HCT116 (cell line): ENCODE measurements around the gene THOP1. TPM values are rescaled to one million over a fixed set of nuclear protein-coding genes. Genes with fewer than 3 reads are reported as not detected.

Source experiments
- ATAC-seq: fragments of 200-7000 bp; cut with Tn5 transposase; 2 replicates; pipeline ENCODE4 v1.9.1; 2020; ENCODE audit warnings: mild to moderate bottlenecking, moderate library complexity
- BruUV-seq: library from RNA; stranded (reverse); fragments of 400-500 nt; replicated peaks from 2 replicates; lab custom pipeline; 2021; lab: Mats Ljungman, UMichigan
- CTCF ChIA-PET: fragments of 300-600 bp; sonication (Branson Sonifier 250); formaldehyde crosslinking; loops from one replicate; lab custom pipeline; 2021; ENCODE audit warnings: antibody characterized with exemption; lab: Charles Lee
- POLR2A ChIA-PET: fragments of 300-600, 350-600 bp; sonication (Branson Sonifier 250); formaldehyde crosslinking; loops from one replicate; lab custom pipeline; 2021; ENCODE audit warnings: antibody characterized with exemption; lab: Charles Lee
- RAD21 ChIA-PET, 2 experiments: fragments of 300-600 bp; sonication (Branson Sonifier 250); formaldehyde crosslinking; loops; one replicate each; lab custom pipeline; 2023; ENCODE audit warnings: low total read pairs in 2 of 2; ENCODE audit not compliant: uncharacterized antibody in 2 of 2, unreplicated experiment in 2 of 2, low non-redundant PET in 1 of 2; lab: Charles Lee
- DNase-seq: peaks from one replicate; pipeline ENCODE4 v3.0.0-alpha.2; 2010; ENCODE audit warnings: low read depth, low spot score
- H2AFZ ChIP-seq: fragments of 200-600 bp; shearing (Covaris generic), sonication (generic); 2 replicates; pipeline ENCODE4 v1.6.1; 2017; ENCODE audit warnings: low read depth, mixed run types, mixed read lengths, antibody characterized with exemption, low read length; ENCODE audit not compliant: poor library complexity, severe bottlenecking
- H3K27ac ChIP-seq: 2 replicates; pipeline ENCODE4 v1.5.1; 2012; ENCODE audit warnings: low read depth, low read length
- H3K27me3 ChIP-seq: fragments of 200-600 bp; sonication (generic); 2 replicates; pipeline ENCODE4 v1.6.1; 2016; ENCODE audit warnings: mixed run types, low read length, mixed read lengths; ENCODE audit not compliant: insufficient read depth
- H3K36me3 ChIP-seq, 2 experiments: fragments of 200-500 bp in 1 of 2; fragments of 200-600 bp in 1 of 2; sonication (Bioruptor generic) in 1 of 2; sonication (generic) in 1 of 2; 2 replicates each; pipeline versions ENCODE4 v1.5.1 to v1.6.1; 2014 to 2016; ENCODE audit warnings: low read length in 2 of 2, inconsistent platforms in 1 of 2, mixed read lengths in 1 of 2, mixed run types in 1 of 2; ENCODE audit not compliant: insufficient read depth in 2 of 2, control insufficient read depth in 1 of 2
- H3K4me1 ChIP-seq, 2 experiments: fragments of 200-600 bp in 1 of 2; sonication (generic) in 1 of 2; 2 replicates each; pipeline versions ENCODE4 v1.5.1 to v1.6.1; 2012 to 2017; ENCODE audit warnings: low read length in 2 of 2, inconsistent platforms in 1 of 2, mild to moderate bottlenecking in 1 of 2, mixed read lengths in 1 of 2, mixed run types in 1 of 2, moderate library complexity in 1 of 2; ENCODE audit not compliant: insufficient read depth in 2 of 2, control insufficient read depth in 1 of 2
- H3K4me2 ChIP-seq: fragments of 200-600 bp; sonication (generic); 2 replicates; pipeline ENCODE4 v1.6.1; 2017; ENCODE audit warnings: mixed run types, low read length, mixed read lengths
- H3K4me3 ChIP-seq, 2 experiments: fragments of 200-600 bp in 1 of 2; sonication (generic) in 1 of 2; replicated peaks in 1 of 2; 2 replicates each; pipeline ENCODE4 v1.5.1; 2011 to 2016; ENCODE audit warnings: low read length in 2 of 2, control low read depth in 1 of 2, low read depth in 1 of 2, mild to moderate bottlenecking in 1 of 2, mixed read lengths in 1 of 2, mixed run types in 1 of 2
- H3K79me2 ChIP-seq: fragments of 200-600 bp; sonication (generic); 2 replicates; pipeline ENCODE4 v1.6.1; 2017; ENCODE audit warnings: mild to moderate bottlenecking, mixed run types, low read length, moderate library complexity, mixed read lengths; ENCODE audit not compliant: insufficient read depth
- H3K9ac ChIP-seq: fragments of 200-600 bp; sonication (generic); 2 replicates; pipeline ENCODE4 v1.6.1; 2016; ENCODE audit warnings: low read length, mixed read lengths
- H3K9me2 ChIP-seq: fragments of 200-600 bp; sonication (generic), shearing (Covaris generic); 2 replicates; pipeline ENCODE4 v1.6.1; 2017; ENCODE audit warnings: mixed run types, mild to moderate bottlenecking, moderate library complexity; ENCODE audit not compliant: insufficient read depth
- H3K9me3 ChIP-seq, 2 experiments: fragments of 200-500 bp in 1 of 2; fragments of 200-600 bp in 1 of 2; sonication (Bioruptor generic) in 1 of 2; sonication (generic) in 1 of 2; 2 replicates each; pipeline ENCODE4 v1.6.1; 2014 to 2017; ENCODE audit warnings: low read length in 2 of 2, mixed read lengths in 2 of 2, inconsistent platforms in 1 of 2, low read depth in 1 of 2, mild to moderate bottlenecking in 1 of 2, mixed run types in 1 of 2, moderate library complexity in 1 of 2; ENCODE audit not compliant: control insufficient read depth in 1 of 2, insufficient read depth in 1 of 2
- H4K20me1 ChIP-seq: fragments of 200-600 bp; sonication (generic), shearing (Covaris generic); 2 replicates; pipeline ENCODE4 v1.6.1; 2017; ENCODE audit warnings: mixed run types, mild to moderate bottlenecking, moderate library complexity; ENCODE audit not compliant: insufficient read depth
- CBX3 ChIP-seq: IDR thresholded peaks from 2 replicates; pipeline ENCODE4 v1.6.1; 2012; ENCODE audit warnings: low read depth
- CEBPB ChIP-seq: IDR thresholded peaks from 2 replicates; pipeline ENCODE4 v1.6.1; 2012; ENCODE audit warnings: low read depth
- ELF1 ChIP-seq: IDR thresholded peaks from 2 replicates; pipeline ENCODE4 v1.6.1; 2012; ENCODE audit warnings: low read depth, borderline replicate concordance
- FOSL1 ChIP-seq: IDR thresholded peaks from 2 replicates; pipeline ENCODE4 v1.6.1; 2012; ENCODE audit warnings: low read depth
- JUND ChIP-seq: IDR thresholded peaks from 2 replicates; pipeline ENCODE4 v1.6.1; 2012
- POLR2A ChIP-seq: IDR thresholded peaks from 2 replicates; pipeline ENCODE4 v1.7.0; 2011; ENCODE audit warnings: borderline replicate concordance; ENCODE audit not compliant: insufficient read depth, insufficient read length; ENCODE audit errors: extremely low read depth
- POLR2AphosphoS5 ChIP-seq: IDR thresholded peaks from 2 replicates; pipeline ENCODE4 v1.6.1; 2011; ENCODE audit warnings: mild to moderate bottlenecking, low read depth, low read length, moderate library complexity
- RAD21 ChIP-seq: IDR thresholded peaks from 2 replicates; pipeline ENCODE4 v1.6.1; 2012; ENCODE audit warnings: low read depth, mild to moderate bottlenecking
- SIN3A ChIP-seq: IDR thresholded peaks from 2 replicates; pipeline ENCODE4 v1.6.1; 2012; ENCODE audit warnings: low read depth
- SP1 ChIP-seq: IDR thresholded peaks from 2 replicates; pipeline ENCODE4 v1.6.1; 2012; ENCODE audit warnings: low read depth
- SRF ChIP-seq: IDR thresholded peaks from 2 replicates; pipeline ENCODE4 v1.6.1; 2012; ENCODE audit warnings: low read depth
- TCF7L2 ChIP-seq: IDR thresholded peaks from 2 replicates; pipeline ENCODE4 v1.7.0; 2011; ENCODE audit warnings: borderline replicate concordance, inconsistent platforms; ENCODE audit not compliant: insufficient read depth, insufficient read length; ENCODE audit errors: extremely low read depth
- YY1 ChIP-seq: IDR thresholded peaks from 2 replicates; pipeline ENCODE4 v1.6.1; 2011; ENCODE audit warnings: low read length, low read depth, moderate library complexity, mild to moderate bottlenecking; ENCODE audit not compliant: insufficient replicate concordance; ENCODE audit errors: extremely low read depth
- ZNF274 ChIP-seq: fragments of 200-500 bp; sonication (Bioruptor generic); IDR thresholded peaks from 2 replicates; pipeline ENCODE4 v1.6.1; 2014; ENCODE audit warnings: mild to moderate bottlenecking, low read depth, low read length, inconsistent platforms
- intact Hi-C: fragments of 100-400 bp; cut with micrococcal nuclease; formaldehyde crosslinking; loops from 2 replicates; pipeline ENCODE4 v1.10.0; 2022
- total RNA-seq: library from RNA; stranded (reverse); gene quantifications from one replicate; pipeline ENCODE4 v1.2.1, GENCODE V29; 2021; ENCODE audit not compliant: unreplicated experiment
- TF ChIP-seq, protein P1 (sequence below): IDR thresholded peaks from 2 replicates; pipeline ENCODE4 v1.6.1; 2012
- TF ChIP-seq, protein P2 (sequence below), 3 experiments: fragments of 200-600 bp in 1 of 3; sonication (generic) in 1 of 3; IDR thresholded peaks in 2 of 3; conservative IDR thresholded peaks in 1 of 3; 2 replicates each; pipeline ENCODE4 v1.5.1; 2012 to 2017; ENCODE audit warnings: low read depth in 2 of 3, low read length in 2 of 3, antibody characterized with exemption in 1 of 3, borderline replicate concordance in 1 of 3, control low read depth in 1 of 3, mild to moderate bottlenecking in 1 of 3, mixed read lengths in 1 of 3, mixed run types in 1 of 3, moderate library complexity in 1 of 3; ENCODE audit not compliant: insufficient read depth in 1 of 3
- TF ChIP-seq, protein P3 (sequence below): IDR thresholded peaks from 2 replicates; pipeline ENCODE4 v1.6.1; 2011; ENCODE audit warnings: mild to moderate bottlenecking, low read length, moderate library complexity; ENCODE audit not compliant: insufficient replicate concordance; ENCODE audit errors: extremely low read depth
- TF ChIP-seq, protein P4 (sequence below): IDR thresholded peaks from 2 replicates; pipeline ENCODE4 v1.6.1; 2012

THOP1 gene
- total RNA-seq, 1 experiment from 2014 or later = 201 TPM

DNA sequence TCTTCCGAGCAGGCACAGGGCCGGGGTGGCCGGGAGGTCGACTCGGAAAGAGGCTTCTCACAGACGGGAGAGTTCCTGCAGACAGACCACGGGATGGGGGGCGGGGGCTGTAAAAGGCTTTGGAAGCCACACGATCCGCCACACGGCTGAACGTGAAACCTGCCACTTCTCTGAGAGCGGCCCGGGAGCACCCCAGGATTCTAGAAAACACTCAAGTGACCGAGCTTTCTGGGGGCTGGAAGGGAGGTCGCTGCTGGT is 29.9 kb upstream of the THOP1 start (continued):
- TF ChIP-seq, protein P1, sequence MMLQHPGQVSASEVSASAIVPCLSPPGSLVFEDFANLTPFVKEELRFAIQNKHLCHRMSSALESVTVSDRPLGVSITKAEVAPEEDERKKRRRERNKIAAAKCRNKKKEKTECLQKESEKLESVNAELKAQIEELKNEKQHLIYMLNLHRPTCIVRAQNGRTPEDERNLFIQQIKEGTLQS = no peak
- TF ChIP-seq, protein P2, sequence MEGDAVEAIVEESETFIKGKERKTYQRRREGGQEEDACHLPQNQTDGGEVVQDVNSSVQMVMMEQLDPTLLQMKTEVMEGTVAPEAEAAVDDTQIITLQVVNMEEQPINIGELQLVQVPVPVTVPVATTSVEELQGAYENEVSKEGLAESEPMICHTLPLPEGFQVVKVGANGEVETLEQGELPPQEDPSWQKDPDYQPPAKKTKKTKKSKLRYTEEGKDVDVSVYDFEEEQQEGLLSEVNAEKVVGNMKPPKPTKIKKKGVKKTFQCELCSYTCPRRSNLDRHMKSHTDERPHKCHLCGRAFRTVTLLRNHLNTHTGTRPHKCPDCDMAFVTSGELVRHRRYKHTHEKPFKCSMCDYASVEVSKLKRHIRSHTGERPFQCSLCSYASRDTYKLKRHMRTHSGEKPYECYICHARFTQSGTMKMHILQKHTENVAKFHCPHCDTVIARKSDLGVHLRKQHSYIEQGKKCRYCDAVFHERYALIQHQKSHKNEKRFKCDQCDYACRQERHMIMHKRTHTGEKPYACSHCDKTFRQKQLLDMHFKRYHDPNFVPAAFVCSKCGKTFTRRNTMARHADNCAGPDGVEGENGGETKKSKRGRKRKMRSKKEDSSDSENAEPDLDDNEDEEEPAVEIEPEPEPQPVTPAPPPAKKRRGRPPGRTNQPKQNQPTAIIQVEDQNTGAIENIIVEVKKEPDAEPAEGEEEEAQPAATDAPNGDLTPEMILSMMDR (IDR thresholded peaks at IDR 0.05 in 2 of 3, conservative IDR thresholded peaks at IDR 0.05 in 1 of 3; ENCODE audit: borderline replicate concordance in 1 of 3, insufficient read depth in 1 of 3, low read depth in 2 of 3, low read length in 2 of 3) = no peak
- no peak for TF ChIP-seq ELF1

DNA sequence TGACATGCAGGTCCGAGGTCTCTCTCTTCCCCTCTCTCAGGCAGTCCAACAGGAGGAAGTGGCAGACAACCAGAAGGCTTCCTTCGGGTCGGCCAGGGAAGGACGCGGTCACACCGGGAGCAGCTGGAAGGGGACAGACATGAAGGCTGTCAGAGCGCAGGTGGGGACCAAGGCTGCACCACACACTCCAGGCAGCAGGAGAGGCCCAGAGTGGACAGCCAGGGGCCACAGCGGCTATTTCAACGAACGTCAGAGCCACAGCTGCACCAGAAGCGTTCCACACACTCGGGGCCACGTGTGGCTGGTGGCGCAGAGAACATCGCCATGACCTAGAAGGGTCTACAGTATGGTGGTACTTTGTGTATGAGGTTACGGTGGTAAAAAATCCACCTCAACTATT is 29.5 kb upstream of the THOP1 start:
- POLR2A ChIA-PET = no interaction called here
- no peak overlapping the region for H2AFZ ChIP-seq
- no peaks in the 10 kb centered on the region for H3K9me3 ChIP-seq
- BruUV-seq = no TSS peak
- peaks cover 10 to 29% of the 10 kb centered on the region in 2 experiments; a peak in 3 of 4 replicates for H3K36me3 ChIP-seq
- no peak for ATAC-seq
- H3K4me1 ChIP-seq = no peaks in the 10 kb centered on the region
- RAD21 ChIA-PET = no interaction called here
- no peaks in the 10 kb centered on the region for H3K79me2 ChIP-seq
- H3K4me3 ChIP-seq = no peak overlapping the region
- no peaks in the 10 kb centered on the region for H3K27me3 ChIP-seq
- no peak overlapping the region for H3K27ac ChIP-seq
- H4K20me1 ChIP-seq = no peaks in the 10 kb centered on the region
- no peak overlapping the region for H3K4me2 ChIP-seq
- TF ChIP-seq POLR2AphosphoS5 = no peak
- no peak for TF ChIP-seq ZNF274
- no peak for TF ChIP-seq SRF
- no peak for TF ChIP-seq JUND
- no peak for TF ChIP-seq POLR2A
- no peak for TF ChIP-seq SP1
- TF ChIP-seq CBX3 = no peak
- TF ChIP-seq FOSL1 = no peak
- no peak for TF ChIP-seq ELF1
- TF ChIP-seq, protein P3, sequence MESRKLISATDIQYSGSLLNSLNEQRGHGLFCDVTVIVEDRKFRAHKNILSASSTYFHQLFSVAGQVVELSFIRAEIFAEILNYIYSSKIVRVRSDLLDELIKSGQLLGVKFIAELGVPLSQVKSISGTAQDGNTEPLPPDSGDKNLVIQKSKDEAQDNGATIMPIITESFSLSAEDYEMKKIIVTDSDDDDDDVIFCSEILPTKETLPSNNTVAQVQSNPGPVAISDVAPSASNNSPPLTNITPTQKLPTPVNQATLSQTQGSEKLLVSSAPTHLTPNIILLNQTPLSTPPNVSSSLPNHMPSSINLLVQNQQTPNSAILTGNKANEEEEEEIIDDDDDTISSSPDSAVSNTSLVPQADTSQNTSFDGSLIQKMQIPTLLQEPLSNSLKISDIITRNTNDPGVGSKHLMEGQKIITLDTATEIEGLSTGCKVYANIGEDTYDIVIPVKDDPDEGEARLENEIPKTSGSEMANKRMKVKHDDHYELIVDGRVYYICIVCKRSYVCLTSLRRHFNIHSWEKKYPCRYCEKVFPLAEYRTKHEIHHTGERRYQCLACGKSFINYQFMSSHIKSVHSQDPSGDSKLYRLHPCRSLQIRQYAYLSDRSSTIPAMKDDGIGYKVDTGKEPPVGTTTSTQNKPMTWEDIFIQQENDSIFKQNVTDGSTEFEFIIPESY = no peak
- no peak for TF ChIP-seq SIN3A
- TF ChIP-seq RAD21 = no peak
- TF ChIP-seq, protein P4, sequence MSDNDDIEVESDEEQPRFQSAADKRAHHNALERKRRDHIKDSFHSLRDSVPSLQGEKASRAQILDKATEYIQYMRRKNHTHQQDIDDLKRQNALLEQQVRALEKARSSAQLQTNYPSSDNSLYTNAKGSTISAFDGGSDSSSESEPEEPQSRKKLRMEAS = no peak
- TF ChIP-seq CEBPB = no peak
- no peak for TF ChIP-seq YY1
- no peak for TF ChIP-seq TCF7L2
- no peak overlapping the region for H3K9ac ChIP-seq
- intact Hi-C loops = no loop called here
- CTCF ChIA-PET = no interaction called here
- no peaks in the 10 kb centered on the region for H3K9me2 ChIP-seq
- no peak for DNase-seq
